Kidney tubule cell (primary cell): ENCODE data around the gene SAP30.

Source experiments
- DNase-seq: peaks from one replicate; pipeline ENCODE4 v3.0.0-alpha.2; 2018; ENCODE audit warnings: low spot score

Gene SAP30, protein sequence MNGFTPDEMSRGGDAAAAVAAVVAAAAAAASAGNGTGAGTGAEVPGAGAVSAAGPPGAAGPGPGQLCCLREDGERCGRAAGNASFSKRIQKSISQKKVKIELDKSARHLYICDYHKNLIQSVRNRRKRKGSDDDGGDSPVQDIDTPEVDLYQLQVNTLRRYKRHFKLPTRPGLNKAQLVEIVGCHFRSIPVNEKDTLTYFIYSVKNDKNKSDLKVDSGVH

GRCh38 chr4:173370477-173371291 lies at the start of gene SAP30:
Gene SAP30, plus strand, starts transcription at chr4:173370954. Its CDS starts 229 bp downstream, at chr4:173371183.
- peak; percentile 98 for DNase-seq

DNA sequence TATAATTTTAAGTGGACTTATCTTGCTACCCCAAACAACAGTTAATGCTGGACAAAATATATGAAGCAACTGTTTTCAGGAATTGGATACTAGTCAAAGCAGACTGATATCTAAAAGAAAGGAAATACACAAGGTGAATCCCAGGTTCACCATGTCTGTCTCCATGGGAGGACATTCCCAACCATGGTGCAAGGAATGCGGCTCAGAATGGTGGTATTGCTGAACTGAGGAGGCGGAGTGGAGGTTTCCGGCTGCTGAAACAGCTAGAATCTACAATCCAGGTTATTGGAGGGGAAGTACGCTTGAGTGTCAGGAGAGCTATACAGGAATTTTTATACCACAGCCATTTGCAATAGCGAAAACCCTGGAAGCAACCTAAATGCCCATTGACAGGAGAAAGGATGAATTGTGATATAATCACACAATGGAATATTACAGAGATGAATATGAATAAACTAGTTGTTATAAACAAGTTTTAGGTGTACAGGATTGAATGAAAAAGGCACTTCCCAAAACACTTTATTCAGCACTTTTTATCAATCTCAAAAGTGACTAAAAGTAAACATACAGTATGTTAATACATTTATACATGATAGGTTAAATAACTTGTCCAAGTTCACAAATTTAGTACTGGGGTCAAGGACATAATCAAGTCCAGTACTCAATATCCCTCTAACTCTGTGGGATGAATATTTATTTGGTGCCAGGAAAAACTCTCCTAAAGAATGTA lies 45.6 kb upstream of the SAP30 start:
- DNase-seq = no peak

- no peak for DNase-seq
These were observed 42.4 kb upstream of the SAP30 start for GRCh38 chr4:173328236-173328901.

DNA sequence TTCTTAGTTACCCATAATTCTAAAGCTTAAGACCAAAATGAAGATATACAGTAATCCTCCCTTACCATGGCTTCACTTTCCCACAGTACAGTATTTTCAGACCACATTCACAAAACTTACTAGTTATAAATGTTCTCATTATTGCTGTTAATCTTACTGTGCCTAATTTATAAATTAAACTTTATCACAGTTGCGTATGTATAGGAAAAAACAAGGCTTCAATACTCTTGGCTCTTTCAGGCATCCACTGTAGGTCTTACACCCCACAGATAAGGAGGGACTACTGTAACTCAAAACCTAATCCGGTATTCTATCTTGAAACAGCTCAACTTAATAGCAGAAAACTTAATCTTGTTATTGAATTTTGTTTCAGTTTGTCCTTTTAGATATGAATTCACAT lies 40.2 kb upstream of the SAP30 start:
- no peak for DNase-seq

DNA sequence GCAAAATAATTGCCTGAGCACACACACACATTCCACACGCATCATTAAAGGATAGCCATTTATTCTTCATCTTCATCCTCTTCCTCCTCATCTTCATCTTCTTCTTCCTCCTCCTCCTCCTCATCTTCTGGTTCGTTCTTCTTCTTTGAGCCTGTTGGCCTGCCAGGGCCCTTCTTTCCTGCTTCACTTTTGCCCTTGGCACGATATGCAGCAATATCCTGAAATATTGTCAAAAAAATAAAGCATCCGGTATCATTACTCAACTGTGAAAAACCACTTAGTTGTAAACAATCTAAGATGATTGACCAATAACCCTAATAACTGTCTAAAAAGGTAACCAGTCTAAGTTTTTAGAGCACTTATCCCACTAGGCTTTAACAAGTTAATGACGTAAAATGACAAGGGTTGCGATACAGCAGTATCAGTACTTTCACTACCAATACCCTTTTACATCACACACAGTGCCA lies 38.7 kb upstream of the SAP30 start:
- DNase-seq = no peak

DNA sequence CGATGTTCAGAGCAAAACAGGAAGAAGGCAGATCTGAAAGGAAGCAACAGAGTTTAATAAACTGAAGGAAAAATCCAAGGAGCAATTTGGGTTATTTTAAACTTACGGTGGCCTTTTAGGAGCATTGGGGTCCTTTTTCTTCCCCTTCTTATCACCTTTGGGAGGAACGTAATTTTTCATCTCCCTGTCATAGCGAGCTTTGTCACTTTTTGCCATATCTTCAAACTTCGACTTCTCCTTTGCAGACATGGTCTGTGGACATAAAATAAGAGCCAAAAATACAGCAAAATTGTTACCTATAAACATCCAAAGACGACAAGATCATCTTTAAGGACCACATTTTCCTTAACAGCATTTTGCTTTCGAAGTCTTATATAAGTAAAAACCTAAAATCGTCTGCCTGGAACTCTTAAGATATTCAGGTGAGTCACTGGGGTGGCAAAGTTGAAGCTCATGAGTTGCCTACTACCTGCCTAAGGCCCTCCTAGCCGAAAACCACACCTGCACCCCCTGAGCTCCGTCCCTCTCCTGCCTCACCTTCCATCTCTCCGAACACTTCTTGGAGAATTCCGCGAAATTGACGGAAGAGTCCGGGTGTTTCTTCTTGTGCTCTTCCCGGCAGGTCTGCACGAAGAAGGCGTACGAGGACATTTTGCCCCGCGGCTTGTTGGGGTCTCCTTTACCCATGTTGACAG lies 37.6 kb upstream of the SAP30 start:
- peak; percentile 55 for DNase-seq

GRCh38 chr4:173333658-173334084 lies 37.1 kb upstream of the SAP30 start:
- DNase-seq = peak; percentile 53

DNA sequence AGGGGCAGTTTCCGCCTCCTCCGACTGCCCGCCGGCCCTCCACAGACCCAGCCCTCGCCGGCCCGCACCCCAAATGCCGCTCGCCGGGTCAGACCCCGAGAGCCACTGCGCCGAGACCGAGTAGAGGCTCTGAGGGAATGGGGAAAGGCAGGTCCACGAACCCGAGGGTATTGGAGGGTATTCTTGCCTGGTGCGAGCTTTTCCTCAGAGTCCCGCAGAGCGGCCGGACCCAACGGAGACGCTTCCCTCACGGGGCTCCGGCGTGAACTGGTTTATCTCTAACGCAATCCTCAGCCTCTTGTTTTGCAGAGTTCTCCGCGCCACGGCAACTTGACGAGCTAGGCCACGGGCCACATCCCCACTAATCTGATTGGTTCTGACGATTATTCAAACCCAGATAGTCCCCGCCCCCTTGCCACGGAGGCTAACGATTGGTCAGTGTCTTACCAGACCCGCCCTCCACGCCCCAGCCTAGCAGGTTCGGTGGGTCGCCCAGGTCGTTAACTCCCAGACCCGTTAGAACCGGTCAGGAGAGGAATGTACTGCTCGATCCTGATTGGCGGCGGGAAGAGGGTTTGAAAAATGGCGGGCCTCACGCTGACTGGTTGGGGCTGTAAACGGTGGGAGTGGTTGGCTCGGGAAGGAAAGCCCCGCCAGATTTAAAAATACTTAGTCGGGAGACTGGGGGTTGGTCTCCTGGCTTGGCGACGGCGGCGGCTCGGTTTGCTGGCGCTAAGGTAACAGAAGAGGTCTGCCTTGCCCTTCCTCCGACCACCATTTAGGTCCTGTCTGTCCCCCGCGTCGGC lies 36.5 kb upstream of the SAP30 start, which contains the start of gene HMGB2:
Gene HMGB2 (minus strand): TSS at position 274 of the 806 bp plus-strand sequence. CDS start 709 bp downstream, outside the sequence.
- peak; percentile 100 for DNase-seq

- peak; percentile 92 for DNase-seq
These were observed 35.6 kb upstream of the SAP30 start for GRCh38 chr4:173334891-173335752.

DNA sequence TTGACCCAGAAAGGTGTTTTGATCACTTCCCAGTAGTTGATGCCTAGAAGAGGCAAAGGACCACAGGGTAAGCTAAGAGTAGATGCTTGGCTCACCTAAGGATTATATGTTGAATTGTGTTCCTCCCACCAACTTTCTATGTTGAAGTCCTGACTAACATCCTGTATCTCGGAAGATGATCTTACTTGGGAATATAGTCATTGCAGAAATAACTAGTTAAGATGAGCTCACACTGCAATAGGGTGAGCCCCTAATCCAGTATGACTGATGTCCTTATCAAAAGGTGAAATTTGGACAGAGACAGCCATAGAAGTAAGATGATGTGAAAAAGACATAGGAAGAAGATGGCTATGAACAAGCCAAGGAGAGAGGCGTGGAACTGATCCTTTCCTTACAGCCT lies 33.3 kb upstream of the SAP30 start:
- DNase-seq = no peak

DNA sequence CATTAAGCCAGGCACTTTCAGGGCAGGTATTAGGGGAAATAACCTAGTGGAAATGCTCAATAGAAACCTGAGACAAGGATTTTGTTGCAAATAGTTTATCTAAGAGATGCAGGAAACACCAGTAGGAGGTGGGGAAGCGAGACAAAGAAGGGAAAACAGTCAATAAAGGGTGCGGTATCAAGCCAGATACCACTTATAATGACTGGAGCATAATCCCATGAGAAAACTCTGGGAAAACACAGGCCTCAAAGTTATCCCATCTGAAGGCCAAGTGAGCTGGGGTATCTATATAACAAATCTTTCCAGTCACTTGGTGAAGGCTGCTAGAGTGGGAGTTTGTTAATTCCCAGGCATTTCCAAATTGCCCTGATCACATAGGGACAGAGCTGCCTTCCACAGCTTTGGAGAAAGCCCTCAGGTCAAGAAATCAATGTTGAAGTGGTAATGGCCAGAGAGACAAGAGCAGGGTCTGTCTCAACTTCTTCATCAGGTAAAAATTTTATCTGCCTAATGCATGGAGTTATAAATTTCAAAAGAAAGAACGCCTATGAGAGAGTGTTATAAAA lies 26.8 kb upstream of the SAP30 start:
- no peak for DNase-seq

DNA sequence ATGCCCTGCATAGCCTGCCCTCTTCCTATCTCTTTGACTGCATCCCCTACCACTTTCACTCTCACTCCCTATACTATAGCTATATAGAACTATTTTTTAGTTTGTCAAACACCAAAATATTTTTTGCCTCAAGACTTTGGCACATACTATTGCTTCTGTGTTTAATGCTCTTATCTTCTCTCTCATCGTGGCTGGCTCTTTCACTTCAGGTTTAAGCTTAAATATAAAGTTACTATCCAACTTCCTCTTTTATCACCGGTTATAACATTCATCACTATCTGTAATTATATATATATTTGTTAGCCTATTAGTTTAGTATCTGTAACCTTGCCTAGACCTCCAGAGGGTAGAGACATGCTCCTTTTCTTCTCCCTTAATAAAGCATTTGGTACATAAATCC lies 25.1 kb upstream of the SAP30 start:
- no peak for DNase-seq

- DNase-seq = peak; percentile 51
These were observed 24.7 kb upstream of the SAP30 start for GRCh38 chr4:173346074-173346473.

DNA sequence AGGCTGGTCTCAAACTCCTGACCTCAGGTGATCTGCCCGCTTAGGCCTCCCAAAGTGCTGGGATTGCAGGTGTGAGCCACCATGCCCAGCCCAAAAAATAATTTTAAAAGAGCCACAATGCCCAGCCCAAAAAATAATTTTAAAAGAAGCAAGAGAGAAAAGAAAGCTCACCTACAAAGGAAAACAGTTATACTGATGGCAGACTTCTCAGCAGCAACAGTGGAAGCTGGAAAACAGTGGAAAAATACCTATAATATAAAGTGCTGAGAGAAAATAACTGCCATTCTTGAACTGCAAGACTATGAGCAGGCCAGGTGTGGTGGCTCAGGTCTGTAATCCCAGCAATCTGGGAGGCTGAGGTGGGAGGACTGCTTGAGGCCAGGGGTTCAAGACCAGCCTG lies 23.3 kb upstream of the SAP30 start:
- no peak for DNase-seq

DNA sequence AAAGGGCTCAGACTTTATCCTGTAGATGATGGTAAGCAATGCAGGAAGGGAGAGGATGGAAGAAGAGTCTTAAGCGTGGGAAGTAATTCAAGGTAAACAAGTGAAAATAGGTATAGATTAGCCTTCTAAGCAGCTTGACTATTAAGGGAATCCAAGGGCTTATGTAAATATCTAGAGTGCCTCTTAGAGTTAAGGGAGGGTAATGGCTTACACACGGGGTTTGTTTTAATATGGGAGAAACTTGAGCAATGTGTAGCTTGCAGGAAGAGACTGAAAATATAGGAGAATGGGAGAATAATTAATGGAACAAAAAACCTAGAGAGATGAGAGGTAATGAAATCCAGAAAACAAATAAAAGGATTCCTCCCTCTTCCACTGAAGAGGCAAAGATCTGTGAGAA lies 12.8 kb upstream of the SAP30 start:
- DNase-seq = no peak

- DNase-seq = no peak
These were observed 10.1 kb upstream of the SAP30 start for GRCh38 chr4:173360587-173361221.

DNA sequence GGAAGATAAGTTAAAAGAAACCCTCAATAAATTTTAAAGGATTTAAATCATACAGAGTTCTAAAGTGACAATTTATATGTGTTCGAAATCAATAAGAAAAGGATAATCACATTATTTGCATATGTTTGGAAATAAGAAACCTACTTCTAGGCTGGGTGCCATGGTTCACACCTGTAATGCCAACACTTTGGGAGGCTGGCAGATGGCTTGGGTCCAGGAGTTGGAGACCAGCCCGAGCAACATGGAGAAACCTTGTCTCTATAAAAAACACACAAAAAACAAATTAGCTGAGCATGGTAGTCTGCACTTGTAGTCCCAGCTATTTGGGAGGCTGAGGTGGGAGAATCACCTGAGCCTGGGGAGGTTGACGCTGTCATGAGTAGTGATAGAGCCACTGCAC lies 8.1 kb upstream of the SAP30 start:
- no peak for DNase-seq

DNA sequence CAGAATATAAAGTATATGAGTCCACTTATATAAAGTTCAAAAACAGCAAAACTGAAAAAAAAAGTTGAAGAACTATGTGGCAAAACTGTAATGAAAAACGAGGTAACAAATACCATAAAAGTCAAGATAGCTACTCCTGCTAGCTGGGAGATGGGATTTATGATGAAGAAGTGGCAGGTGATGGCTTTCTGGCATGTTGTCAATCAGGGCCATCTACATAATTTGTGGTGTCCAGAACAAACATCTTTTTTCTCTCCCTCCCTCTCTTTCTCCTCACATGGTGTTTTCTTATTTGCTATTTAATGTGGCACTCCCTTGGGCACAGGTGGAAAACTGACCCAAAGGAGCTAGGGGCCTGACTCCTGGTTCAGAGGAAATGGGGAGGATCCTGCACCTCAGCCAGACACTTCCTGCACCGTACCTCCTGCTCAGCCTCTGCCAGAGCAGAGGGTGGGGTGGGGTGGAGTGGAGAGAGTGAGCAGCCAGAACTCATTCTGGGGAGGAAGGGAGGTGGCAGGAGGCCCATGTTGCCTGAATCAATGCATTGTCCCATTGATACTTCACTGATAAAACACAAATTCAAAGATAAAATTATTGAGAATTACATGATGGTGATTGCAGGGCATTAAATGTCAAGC lies 5.3 kb upstream of the SAP30 start:
- no peak for DNase-seq
